OCI-LY1 (cell line): Measurements from ENCODE around the gene RAB36.

Experiments used
- H2AFZ ChIP-seq: fragments of 200-600 bp; sonication (generic), shearing (Covaris generic); 2 replicates; pipeline ENCODE4 v1.6.0; 2014; ENCODE audit warnings: antibody characterized with exemption, mild to moderate bottlenecking, low read length
- H3F3A ChIP-seq: fragments of 200-600 bp; sonication (generic), shearing (Covaris generic); 2 replicates; pipeline ENCODE4 v1.6.0; 2014; ENCODE audit warnings: mild to moderate bottlenecking, antibody characterized with exemption, low read length, moderate library complexity; ENCODE audit not compliant: insufficient read depth
- H3K27ac ChIP-seq: fragments of 200-600 bp; sonication (generic); 2 replicates; pipeline ENCODE4 v1.5.1; 2014; ENCODE audit warnings: low read length, mixed run types, mild to moderate bottlenecking, low read depth; ENCODE audit not compliant: poor library complexity, severe bottlenecking
- H3K27me3 ChIP-seq: fragments of 200-600 bp; sonication (generic); 2 replicates; pipeline ENCODE4 v1.6.0; 2014; ENCODE audit warnings: antibody characterized with exemption, mild to moderate bottlenecking, low read length, moderate library complexity; ENCODE audit not compliant: insufficient read depth
- H3K36me3 ChIP-seq: fragments of 200-600 bp; sonication (generic); 2 replicates; pipeline ENCODE4 v1.6.1; 2014; ENCODE audit warnings: mild to moderate bottlenecking, antibody characterized with exemption, low read length, moderate library complexity, mixed read lengths; ENCODE audit not compliant: insufficient read depth
- H3K4me1 ChIP-seq: fragments of 200-600 bp; sonication (generic); 2 replicates; pipeline ENCODE4 v1.5.1; 2014; ENCODE audit warnings: mild to moderate bottlenecking, low read length, moderate library complexity; ENCODE audit not compliant: insufficient read depth, severe bottlenecking
- H3K4me2 ChIP-seq: fragments of 200-600 bp; sonication (generic), shearing (Covaris generic); 2 replicates; pipeline ENCODE4 v1.6.1; 2014; ENCODE audit warnings: low read length
- H3K4me3 ChIP-seq: fragments of 200-600 bp; sonication (generic); 2 replicates; pipeline ENCODE4 v1.5.1; 2014; ENCODE audit warnings: low read length, low read depth, mild to moderate bottlenecking, mixed read lengths; ENCODE audit not compliant: poor library complexity, severe bottlenecking
- H3K79me2 ChIP-seq: fragments of 200-600 bp; shearing (Covaris generic); 2 replicates; pipeline ENCODE4 v1.6.1; 2016; ENCODE audit warnings: mixed run types, low read length, mixed read lengths; ENCODE audit not compliant: insufficient read depth
- H3K9ac ChIP-seq: fragments of 200-600 bp; sonication (generic), shearing (Covaris generic); 2 replicates; pipeline ENCODE4 v1.6.1; 2014; ENCODE audit warnings: mild to moderate bottlenecking, low read length, mixed read lengths
- H3K9me2 ChIP-seq: fragments of 200-600 bp; sonication (generic), shearing (Covaris generic); 2 replicates; pipeline ENCODE4 v1.6.1; 2014; ENCODE audit warnings: low read depth, mild to moderate bottlenecking, low read length, mixed read lengths
- H3K9me3 ChIP-seq: fragments of 200-600 bp; shearing (Covaris generic); 2 replicates; pipeline ENCODE4 v1.6.1; 2014; ENCODE audit warnings: low read length, mixed read lengths
- H4K20me1 ChIP-seq: fragments of 200-600 bp; sonication (generic), shearing (Covaris generic); 2 replicates; pipeline ENCODE4 v1.6.0; 2016; ENCODE audit warnings: mild to moderate bottlenecking, low read length; ENCODE audit not compliant: insufficient read depth
- CTCF ChIP-seq: fragments of 200-600 bp; sonication (generic), shearing (Covaris generic); IDR thresholded peaks from 2 replicates; pipeline ENCODE4 v1.5.1; 2017; ENCODE audit warnings: mild to moderate bottlenecking, antibody characterized with exemption, low read length, moderate library complexity, mixed read lengths
- EZH2 ChIP-seq: fragments of 200-600 bp; sonication (generic), shearing (Covaris generic); IDR thresholded peaks from 2 replicates; pipeline ENCODE4 v1.8.0; 2017; ENCODE audit warnings: borderline replicate concordance, mixed run types, mild to moderate bottlenecking, antibody characterized with exemption, low read length, moderate library complexity, mixed read lengths

The RAB36 gene

DNA sequence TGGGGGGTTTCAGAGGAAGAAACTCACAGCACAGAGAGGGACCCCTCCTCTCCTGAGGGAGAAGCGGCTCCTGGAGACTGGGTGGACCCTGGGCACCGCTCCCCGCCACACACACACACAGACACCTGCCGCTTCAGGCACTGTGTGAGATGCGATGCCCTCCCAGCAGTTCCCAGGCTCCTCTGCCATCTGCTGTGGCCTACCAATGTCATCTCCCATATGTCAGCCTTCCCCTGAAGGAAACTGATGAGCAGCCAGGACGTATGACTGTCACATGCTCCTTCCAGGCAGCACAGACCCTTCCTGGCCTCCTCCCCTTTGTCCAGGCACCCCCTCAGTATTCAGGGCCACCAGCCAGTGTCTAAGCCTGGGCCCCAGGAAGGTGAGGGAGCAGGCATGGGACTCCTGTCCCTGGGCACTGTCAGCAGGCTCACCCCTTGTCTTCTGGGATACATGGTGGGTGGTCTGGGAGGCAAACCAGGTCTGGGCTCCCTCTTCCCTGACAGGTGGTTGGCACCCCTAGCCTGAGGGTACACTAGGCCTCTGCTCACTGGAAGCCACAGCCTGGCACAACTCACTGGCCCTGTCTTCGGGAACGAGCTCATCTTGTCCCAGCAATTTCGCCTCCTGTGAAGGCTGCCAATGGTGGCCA lies 23.2 kb downstream of the RAB36 start:
- Histone ChIP-seq H3K27me3 (no peaks in the 10 kb centered on the region), H3K4me2 (no peak overlapping the region), H3K4me1 (no peaks in the 10 kb centered on the region), H3K79me2 (no peaks in the 10 kb centered on the region), H3K9ac (no peak overlapping the region), H3K4me3 (no peak overlapping the region), H2AFZ (no peak overlapping the region), H4K20me1 (no peaks in the 10 kb centered on the region), H3K27ac (no peak overlapping the region), H3F3A (no peaks in the 10 kb centered on the region), H3K36me3 (no peaks in the 10 kb centered on the region), H3K9me3 (no peaks in the 10 kb centered on the region), H3K9me2 (no peaks in the 10 kb centered on the region)
- TF ChIP-seq CTCF (no peak), EZH2 (no peak)

- Histone ChIP-seq H3K9me3 (no peaks in the 10 kb centered on the region), H2AFZ (no peak overlapping the region), H3K27ac (no peak overlapping the region), H3K4me2 (no peak overlapping the region), H3K27me3 (no peaks in the 10 kb centered on the region), H3K9ac (no peak overlapping the region), H4K20me1 (no peaks in the 10 kb centered on the region), H3K9me2 (no peaks in the 10 kb centered on the region), H3F3A (no peaks in the 10 kb centered on the region), H3K4me3 (no peak overlapping the region), H3K79me2 (no peaks in the 10 kb centered on the region), H3K36me3 (no peaks in the 10 kb centered on the region), H3K4me1 (no peaks in the 10 kb centered on the region)
- TF ChIP-seq CTCF (no peak), EZH2 (no peak)
Measured at GRCh38 chr22:23169043-23169406, 23.7 kb downstream of the RAB36 start.

GRCh38 chr22:23175817-23176644 lies 30.8 kb downstream of the RAB36 start:
- no peak for TF ChIP-seq EZH2
- TF ChIP-seq CTCF = no peak
- peaks cover 51% of the 10 kb centered on the region for H3K4me1 ChIP-seq
- no peaks in the 10 kb centered on the region for H3K36me3 ChIP-seq
- H3K9ac ChIP-seq = peak overlapping the region; percentile 27; the same call in 1 of the 2 replicates
- H3K27ac ChIP-seq = peak overlapping the region; percentile 91
- no peaks in the 10 kb centered on the region for H3F3A ChIP-seq
- H4K20me1 ChIP-seq = no peaks in the 10 kb centered on the region
- H2AFZ ChIP-seq = no peak overlapping the region
- peak overlapping the region; percentile 0 for H3K4me3 ChIP-seq
- no peaks in the 10 kb centered on the region for H3K27me3 ChIP-seq
- H3K9me3 ChIP-seq = no peaks in the 10 kb centered on the region
- H3K9me2 ChIP-seq = no peaks in the 10 kb centered on the region
- H3K4me2 ChIP-seq = peak overlapping the region; percentile 39
- H3K79me2 ChIP-seq = no peaks in the 10 kb centered on the region
